Measurements from ENCODE around the gene SETBP1.

Gene SETBP1

DNA sequence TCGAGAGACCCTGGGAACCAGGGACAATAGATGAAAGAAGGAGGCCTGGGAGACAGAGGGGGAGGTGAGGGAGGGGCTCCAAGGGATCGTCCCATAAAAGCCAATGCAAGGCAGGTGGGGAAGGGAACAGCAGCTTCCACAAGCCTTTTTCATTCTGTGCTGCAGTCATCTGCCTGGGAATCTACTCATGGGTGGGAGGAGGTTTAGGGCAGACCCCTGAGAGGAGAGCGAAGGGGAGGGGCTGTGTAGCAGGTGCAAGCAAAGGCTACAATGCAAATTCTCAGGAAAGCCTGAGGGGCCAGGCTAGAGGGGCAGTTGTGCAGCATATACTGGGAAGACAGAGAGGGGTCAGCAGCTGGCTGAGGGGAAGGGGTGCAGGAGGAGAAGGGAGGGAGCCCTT, 135.4 kb downstream of the SETBP1 start:
- DNase-seq (ENCODE audit: low spot score) = no peak

DNA sequence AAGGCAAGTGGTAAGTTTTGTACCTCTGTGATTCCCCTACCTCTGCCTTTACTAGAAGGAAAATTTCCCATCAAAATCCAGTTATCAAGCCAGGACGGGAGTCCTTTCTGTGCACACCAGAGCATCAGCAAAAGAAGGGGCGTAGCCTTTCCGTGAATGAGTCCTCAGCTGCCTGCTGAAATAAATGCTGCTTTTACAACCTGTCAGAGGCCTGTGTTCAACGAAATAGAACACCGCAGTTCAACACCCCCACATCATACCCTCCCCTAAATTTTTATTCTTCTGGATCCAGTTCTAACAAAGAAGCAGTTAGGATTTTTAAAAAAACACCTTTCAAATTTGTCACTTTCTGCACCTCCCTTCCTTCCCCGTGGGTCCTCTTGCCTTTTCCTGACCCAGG, 135.8 kb downstream of the SETBP1 start:
- no peak for DNase-seq (ENCODE audit: low spot score)

DNA sequence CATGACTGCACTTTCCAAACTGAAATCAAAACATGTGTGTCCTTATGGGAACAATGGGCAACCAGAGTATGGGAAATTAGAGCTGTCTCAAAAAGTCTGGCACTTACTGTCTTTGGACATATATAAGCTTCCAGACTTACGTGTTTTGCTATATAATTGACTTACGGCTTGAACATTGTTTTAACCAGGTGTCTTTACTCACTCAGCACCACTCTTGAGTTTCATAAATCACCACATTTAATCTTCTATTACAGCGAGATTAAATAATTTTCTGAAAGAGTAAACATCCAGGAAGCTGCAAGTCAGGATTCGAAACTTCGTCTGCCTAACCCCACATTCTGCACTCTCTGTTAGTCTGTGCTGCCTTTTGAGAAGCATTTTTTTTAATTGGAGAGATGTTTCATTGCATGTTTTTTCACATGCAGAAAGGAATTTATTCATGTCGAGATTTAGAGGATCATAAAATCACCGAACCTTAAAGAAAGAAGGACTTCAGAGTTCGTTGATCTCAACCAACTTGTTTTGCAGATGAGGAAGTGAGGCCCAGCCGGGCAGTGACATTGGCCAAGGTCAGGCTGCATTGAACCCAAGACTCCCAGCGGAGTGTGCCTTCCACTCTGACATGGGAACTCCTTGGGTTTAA, 137.3 kb downstream of the SETBP1 start:
- DNase-seq (ENCODE audit: low spot score) = no peak

DNA sequence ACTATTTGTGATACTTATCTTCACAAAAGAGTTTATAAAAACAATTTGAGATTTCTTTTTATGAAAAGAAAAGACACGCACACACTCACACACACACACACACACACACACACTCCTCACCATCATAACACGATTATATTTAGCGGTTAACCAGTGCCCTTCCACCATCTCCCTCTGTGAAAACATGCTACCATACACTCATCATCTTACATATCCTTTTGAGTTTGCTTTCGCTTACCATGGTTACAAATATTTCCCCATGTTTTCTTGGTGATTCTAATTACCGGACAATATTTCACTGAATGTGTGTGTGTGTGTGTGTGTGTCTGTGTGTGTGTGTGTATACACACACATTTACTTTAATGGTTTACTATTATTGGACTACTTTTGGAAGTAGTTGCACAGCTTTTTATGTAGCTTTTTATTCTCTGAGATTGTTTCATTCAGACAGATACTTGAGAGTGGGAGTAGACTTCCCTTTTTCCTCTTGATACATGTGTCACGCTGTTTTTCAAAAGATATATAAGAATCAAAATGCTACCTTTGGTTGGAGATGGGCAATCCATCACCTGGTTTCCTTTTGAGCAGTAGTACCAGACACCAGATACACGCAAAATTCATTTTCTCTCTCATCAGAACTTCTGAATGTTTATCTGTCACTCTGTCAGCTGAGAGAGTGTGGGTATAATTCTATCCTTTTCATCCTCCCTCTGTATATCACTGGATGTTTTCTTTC, 138.1 kb downstream of the SETBP1 start:
- no peak for DNase-seq (ENCODE audit: low spot score)

- no peak for DNase-seq (ENCODE audit: low spot score)
These were observed 139.3 kb downstream of the SETBP1 start for GRCh38 chr18:44819944-44820510.

GRCh38 chr18:44821924-44822323, 141.2 kb downstream of the SETBP1 start:
- DNase-seq (ENCODE audit: low spot score) = no peak

DNA sequence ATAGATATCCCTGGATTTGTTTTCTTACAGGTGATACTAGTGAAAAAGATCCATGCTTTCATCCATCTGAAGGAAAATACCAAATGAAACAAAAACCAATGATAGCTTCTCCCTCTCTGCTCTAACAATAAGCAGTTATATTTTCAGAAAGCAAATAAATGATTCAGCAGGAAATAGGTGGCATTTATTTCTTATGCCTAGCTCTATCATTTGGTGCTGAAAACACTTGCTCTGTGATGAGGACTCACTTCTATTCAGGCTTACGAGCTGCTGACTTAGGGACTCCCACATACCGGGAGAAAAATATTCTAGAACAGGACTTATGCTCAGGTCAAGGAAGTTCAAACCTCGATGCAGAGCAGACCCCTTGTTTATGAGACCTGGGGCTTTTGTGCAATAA, 142.6 kb downstream of the SETBP1 start:
- DNase-seq (ENCODE audit: low spot score) = no peak

GRCh38 chr18:44823782-44824181, 143.1 kb downstream of the SETBP1 start:
- no peak for DNase-seq (ENCODE audit: low spot score)

DNA sequence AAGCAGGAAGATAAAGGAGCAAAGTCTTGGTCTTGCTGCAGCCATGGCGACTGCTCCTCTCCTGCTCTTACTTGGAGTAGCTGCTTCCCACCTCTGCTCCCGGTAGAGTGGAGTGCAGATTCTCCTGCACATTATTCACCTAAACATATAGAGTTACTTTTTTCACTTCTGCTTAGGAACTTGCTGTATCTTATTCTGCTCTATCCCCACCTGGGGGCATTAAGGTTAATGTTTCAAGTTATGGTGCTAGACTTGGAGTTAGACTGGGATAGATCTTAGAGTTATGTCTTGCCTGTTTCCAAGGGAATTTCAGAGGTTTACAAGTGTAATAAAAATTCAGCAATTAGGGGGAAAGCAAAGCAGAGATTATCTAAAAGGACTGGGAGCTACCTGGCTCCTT, 144.2 kb downstream of the SETBP1 start:
- DNase-seq (ENCODE audit: low spot score) = no peak

DNA sequence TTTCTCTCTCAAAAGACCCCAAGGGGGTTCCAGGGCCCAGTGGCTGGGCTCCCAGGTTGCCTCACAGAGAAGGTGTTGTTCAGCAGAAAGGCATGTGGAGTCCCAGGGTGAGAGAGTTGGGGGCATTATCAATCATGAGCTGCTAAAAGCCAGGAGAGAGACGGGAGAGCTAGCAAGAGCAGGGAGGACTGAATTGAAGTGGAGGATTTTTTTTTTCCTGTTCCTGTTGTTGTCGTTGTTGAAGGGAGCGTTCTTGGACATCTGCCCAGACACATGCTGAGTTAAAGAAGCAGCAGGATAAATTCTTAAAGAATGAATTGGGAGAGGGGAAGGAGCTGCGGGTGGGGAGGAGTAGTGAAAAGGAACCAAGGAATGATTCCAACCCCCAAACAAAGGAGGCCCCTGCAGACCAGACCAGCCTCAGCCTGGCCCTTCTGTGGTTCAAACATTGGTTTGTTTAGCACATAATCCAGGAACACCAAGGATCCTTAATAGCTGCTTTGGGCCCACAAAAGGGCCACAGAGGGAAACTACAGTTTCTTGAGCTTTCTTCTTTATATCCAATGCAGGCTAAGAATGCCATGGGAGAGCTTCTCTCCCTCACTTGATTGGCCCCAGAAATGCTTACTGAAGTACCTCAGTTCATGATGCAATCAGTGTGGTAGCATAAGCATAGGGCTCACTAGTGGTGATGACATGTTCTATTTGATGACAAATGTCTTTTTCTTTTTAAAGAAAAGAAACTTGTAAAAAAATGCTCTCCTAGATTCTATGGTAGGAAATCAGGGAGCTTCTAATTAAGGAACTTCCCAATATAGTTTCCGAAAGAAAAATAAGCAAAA, 146.0 kb downstream of the SETBP1 start:
- DNase-seq (ENCODE audit: low spot score) = no peak

GRCh38 chr18:44828080-44828479, 147.4 kb downstream of the SETBP1 start:
- DNase-seq (ENCODE audit: low spot score) = no peak

DNA sequence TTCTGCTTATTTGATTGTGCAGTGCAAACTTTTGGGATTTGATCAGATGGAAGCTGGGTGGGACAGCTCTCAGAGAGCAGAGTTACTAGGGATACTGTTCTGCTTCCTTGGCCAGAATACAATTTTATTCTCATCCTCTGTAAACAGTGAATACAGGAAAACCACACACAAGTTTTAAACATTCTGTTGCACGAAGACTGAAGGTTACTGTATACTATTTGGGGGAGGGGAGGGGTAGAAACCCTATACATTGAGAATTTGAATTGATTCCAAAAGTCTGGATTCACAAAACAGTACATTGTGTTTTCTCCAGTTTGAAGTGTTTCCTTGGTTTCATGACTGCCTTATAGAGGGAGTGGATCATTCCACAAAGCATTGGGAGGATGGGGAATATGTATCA, 149.9 kb downstream of the SETBP1 start:
- no peak for DNase-seq (ENCODE audit: low spot score)

DNA sequence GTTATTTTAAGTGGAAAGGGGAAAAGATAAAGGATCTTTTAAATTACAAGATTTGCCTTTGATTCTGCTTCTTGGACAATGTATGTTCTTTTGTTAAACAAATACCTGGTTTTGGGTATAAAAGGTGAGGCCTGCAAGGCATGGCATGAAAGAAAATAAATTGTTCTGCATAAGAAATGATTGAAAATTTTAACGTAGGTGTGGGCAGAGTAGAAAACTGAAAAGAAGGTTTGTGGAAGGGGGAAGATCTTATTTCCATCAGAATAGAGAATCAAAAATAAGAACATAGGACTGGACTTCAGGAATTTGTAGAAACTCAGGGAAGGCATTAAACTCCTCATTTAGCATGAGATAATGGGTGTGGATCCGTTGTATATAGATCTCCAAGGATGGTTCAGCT, 153.1 kb downstream of the SETBP1 start:
- DNase-seq (ENCODE audit: low spot score) = no peak

- peak; percentile 56 for DNase-seq (ENCODE audit: low spot score)
These were observed 154.3 kb downstream of the SETBP1 start for GRCh38 chr18:44834867-44835469.

- DNase-seq (ENCODE audit: low spot score) = no peak
These were observed 155.0 kb downstream of the SETBP1 start for GRCh38 chr18:44835703-44836102.

GRCh38 chr18:44836263-44836662, 155.6 kb downstream of the SETBP1 start:
- DNase-seq (ENCODE audit: low spot score) = no peak

GRCh38 chr18:44837482-44838180, 156.9 kb downstream of the SETBP1 start:
- no peak for DNase-seq (ENCODE audit: low spot score)

GRCh38 chr18:44838971-44839666, 158.4 kb downstream of the SETBP1 start:
- no peak for DNase-seq (ENCODE audit: low spot score)

- DNase-seq (ENCODE audit: low spot score) = no peak
These were observed 159.5 kb downstream of the SETBP1 start for GRCh38 chr18:44840058-44840790.

GRCh38 chr18:44841221-44841620, 160.5 kb downstream of the SETBP1 start:
- no peak for DNase-seq (ENCODE audit: low spot score)

Measured in SK-N-DZ (cell line).